C4-2B (cell line): ENCODE measurements around the gene SLC35F3.

Experiments
- H3K27ac ChIP-seq: fragments of 450-650 bp; 2 replicates; pipeline ENCODE4 v1.5.1; 2017
- CTCF ChIP-seq: fragments of 450-650 bp; conservative IDR thresholded peaks from 2 replicates; pipeline ENCODE4 v1.5.1; 2017; ENCODE audit warnings: mild to moderate bottlenecking
- ZFX ChIP-seq: fragments of 450-650 bp; IDR thresholded peaks from 2 replicates; pipeline ENCODE4 v1.6.1; 2017

The SLC35F3 gene

DNA sequence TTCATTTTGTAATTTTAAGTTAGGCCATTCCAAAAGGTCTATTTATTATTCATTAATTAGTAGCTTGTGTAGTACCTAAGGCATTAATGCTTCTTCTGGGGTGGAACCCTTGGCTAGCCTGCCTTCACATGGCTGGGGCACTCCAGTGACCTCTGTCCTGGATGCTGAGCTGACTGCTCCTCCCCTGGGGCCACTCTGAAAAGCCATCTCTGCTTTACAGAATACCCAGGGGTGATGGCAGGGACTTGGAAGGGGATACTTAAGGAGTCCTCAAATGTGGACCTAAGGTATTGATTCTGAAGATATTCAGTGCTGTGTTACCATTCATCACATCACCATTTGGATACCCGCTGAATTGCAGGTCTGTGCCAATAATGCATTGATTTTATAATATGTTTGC, 281.0 kb downstream of the SLC35F3 start:
- no peak for TF ChIP-seq ZFX
- TF ChIP-seq CTCF = no peak
- H3K27ac ChIP-seq = no peak overlapping the region

DNA sequence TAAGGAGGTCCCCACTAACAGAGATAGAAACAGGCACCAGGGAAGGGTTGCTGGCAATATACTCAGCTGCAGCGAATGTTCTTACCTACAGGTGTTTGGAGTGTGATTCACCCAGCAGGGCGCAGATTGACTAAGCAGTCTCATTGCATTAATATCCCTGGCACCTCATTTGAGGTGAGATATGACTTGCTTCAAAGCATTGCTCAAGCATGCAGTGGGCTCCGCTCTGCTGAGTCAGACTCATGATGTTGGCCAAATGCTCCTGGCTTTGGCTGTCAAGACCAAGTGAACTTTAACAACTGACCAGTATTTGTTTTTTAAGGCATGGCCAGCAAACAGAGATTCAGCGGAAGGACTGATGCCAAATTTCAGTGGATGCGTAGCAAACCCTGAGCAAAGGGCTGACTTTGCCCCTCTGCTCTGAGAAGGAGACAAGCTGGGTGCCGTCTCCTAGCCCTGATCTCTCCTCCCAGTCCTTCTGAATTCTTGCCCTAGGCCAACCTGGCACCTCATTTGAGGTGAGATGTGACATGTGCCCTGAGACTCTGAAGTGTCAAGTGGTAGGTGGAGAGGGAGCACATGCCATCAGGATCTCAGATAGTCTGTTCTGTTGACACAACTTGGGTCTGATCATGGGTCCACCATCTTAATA, 281.7 kb downstream of the SLC35F3 start:
- no peak for TF ChIP-seq ZFX
- TF ChIP-seq CTCF = no peak
- no peak overlapping the region for H3K27ac ChIP-seq

DNA sequence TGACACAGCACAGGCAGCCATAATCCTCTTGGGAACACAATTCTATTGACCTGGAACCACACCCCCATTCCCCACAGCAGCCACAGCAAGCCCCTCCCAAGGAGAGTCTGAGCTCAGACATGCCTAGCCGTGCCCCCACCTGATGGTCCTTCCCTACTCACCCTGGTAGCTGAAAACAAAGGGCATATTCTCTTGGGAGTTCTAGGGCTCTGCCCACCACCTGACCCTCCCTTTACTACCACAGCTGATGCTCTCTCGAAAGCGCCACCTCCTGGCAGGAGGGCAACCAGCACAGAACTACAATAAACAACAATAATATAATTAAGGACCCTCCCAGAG, 283.9 kb downstream of the SLC35F3 start:
- TF ChIP-seq ZFX (no peak), CTCF (peak; percentile 62)
- H3K27ac ChIP-seq = no peak overlapping the region

DNA sequence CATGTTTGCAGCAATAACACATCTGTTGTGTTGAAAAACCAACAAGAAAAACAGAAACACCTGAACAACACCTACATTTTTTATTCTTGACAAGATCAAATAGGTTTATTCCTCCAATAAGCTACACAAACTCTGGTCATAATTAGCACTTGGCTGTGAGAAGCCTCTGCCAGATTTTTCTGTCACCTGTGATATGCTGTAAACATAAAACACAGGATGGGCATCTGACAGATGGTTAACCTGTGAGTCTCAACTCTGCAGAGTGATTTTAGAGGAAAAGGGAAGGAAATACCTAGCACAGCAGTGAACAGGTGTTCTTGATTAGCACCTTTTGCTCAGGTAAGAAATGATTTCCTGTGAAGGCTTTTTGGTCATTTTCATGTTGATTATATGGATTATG, 293.4 kb downstream of the SLC35F3 start:
- TF ChIP-seq CTCF (no peak), ZFX (no peak)
- H3K27ac ChIP-seq = no peak overlapping the region

DNA sequence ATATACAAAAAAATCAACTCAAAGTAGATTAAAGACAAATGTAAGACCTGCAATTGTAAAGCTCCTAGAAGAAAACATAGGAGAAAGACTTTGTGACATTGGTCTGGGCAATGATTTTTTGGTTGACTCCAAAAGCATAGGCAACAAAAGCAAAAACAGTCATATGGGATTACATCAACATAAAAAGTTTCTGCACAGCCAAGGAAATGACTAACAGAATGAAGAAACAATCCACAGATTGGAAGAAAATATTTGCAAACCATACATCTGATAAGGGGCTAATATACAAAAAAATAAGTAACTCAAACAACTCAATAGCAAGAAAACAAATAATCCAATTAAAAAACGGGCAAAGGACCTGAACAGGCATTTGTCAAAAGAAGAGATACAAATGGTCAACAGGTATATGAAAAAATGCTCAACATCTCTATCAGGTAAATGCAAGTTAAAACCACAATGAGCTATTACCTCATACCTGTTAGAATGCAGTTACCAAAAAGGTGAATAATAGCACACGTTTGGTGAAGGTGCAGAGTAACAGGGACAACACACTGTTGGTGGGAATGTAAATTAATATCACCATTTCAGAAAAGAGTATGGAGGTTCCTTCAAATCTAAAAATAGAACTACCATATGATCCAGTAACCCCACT, 295.1 kb downstream of the SLC35F3 start:
- H3K27ac ChIP-seq = no peak overlapping the region
- no peak for TF ChIP-seq ZFX
- no peak for TF ChIP-seq CTCF

- H3K27ac ChIP-seq = no peak overlapping the region
- TF ChIP-seq ZFX = no peak
- TF ChIP-seq CTCF = no peak
Observed at GRCh38 chr1:234200566-234200965, 296.1 kb downstream of the SLC35F3 start.

DNA sequence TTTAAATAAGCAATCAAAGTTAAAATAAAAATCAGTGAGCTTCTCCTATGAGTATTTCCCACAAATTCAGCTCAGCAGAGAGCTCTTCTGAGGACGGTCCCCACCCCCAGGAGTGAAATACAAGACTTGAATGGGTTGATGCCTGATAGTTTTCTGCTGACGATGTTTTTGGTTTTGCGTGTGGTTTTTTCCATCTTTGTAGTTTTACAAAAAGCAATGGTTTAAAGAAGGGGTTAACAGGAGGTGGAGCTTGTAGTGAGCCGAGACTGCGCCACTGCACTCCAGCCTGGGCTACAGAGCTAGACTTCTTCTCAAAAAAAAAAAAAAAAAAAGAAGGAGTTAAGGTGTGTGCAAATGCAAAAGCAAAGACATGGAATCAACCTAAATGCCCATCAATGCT, 297.1 kb downstream of the SLC35F3 start:
- no peak overlapping the region for H3K27ac ChIP-seq
- TF ChIP-seq CTCF (no peak), ZFX (no peak)
